AG10803 (cell line): Measurements from ENCODE around the gene TMPRSS13.

Source experiments
- DNase-seq: peaks from one replicate; pipeline ENCODE4 v3.0.0; 2010; ENCODE audit warnings: low read depth
- H3K4me3 ChIP-seq: 2 replicates; pipeline ENCODE4 v1.5.1; 2011; ENCODE audit warnings: mild to moderate bottlenecking, low read length, control low read depth
- TF ChIP-seq, protein P1 (sequence below): conservative IDR thresholded peaks from 2 replicates; pipeline ENCODE4 v1.5.1; 2011; ENCODE audit warnings: mild to moderate bottlenecking, low read length, control low read depth, inconsistent platforms

The TMPRSS13 gene

GRCh38 chr11:117915672-117916235 lies 13.4 kb downstream of the TMPRSS13 start:
- DNase-seq = no peak
- H3K4me3 ChIP-seq = no peak overlapping the region
- TF ChIP-seq, protein P1, sequence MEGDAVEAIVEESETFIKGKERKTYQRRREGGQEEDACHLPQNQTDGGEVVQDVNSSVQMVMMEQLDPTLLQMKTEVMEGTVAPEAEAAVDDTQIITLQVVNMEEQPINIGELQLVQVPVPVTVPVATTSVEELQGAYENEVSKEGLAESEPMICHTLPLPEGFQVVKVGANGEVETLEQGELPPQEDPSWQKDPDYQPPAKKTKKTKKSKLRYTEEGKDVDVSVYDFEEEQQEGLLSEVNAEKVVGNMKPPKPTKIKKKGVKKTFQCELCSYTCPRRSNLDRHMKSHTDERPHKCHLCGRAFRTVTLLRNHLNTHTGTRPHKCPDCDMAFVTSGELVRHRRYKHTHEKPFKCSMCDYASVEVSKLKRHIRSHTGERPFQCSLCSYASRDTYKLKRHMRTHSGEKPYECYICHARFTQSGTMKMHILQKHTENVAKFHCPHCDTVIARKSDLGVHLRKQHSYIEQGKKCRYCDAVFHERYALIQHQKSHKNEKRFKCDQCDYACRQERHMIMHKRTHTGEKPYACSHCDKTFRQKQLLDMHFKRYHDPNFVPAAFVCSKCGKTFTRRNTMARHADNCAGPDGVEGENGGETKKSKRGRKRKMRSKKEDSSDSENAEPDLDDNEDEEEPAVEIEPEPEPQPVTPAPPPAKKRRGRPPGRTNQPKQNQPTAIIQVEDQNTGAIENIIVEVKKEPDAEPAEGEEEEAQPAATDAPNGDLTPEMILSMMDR = no peak

DNA sequence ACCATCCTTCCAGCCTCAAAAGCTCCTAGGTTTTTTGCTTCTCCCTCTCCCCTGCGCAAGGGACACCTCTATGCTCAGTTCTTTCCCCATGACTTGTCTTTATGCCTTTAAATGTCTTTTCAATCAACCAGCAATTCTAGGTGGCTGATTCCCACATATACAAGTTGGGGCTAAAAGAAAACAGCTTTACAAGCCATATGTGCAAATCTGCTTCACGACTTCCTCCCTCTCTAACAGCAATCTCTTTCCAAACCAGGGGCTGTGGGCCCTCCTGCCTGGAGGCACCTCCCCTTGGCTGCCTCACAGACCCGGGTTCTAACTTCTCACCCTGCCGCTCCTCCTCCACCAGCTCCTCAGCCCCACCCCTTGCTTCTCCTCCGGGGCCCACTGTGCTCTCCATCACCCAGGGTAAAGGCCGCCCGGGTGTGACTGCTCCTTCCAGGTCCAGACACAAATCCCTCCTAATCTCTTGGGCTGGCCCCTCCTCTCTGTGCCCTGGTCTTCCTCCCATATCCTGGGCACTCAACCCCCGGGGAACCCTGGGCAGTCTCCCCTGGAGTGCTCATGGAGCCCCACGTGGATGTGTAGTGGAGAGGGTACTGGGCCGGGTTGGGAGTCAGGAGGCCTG lies 14.1 kb downstream of the TMPRSS13 start:
- TF ChIP-seq, protein P1 = no peak
- H3K4me3 ChIP-seq = no peak overlapping the region
- DNase-seq = no peak

- TF ChIP-seq, protein P1 = no peak
- H3K4me3 ChIP-seq = no peak overlapping the region
- no peak for DNase-seq
Measured at GRCh38 chr11:117914398-117914761, 14.8 kb downstream of the TMPRSS13 start.

DNA sequence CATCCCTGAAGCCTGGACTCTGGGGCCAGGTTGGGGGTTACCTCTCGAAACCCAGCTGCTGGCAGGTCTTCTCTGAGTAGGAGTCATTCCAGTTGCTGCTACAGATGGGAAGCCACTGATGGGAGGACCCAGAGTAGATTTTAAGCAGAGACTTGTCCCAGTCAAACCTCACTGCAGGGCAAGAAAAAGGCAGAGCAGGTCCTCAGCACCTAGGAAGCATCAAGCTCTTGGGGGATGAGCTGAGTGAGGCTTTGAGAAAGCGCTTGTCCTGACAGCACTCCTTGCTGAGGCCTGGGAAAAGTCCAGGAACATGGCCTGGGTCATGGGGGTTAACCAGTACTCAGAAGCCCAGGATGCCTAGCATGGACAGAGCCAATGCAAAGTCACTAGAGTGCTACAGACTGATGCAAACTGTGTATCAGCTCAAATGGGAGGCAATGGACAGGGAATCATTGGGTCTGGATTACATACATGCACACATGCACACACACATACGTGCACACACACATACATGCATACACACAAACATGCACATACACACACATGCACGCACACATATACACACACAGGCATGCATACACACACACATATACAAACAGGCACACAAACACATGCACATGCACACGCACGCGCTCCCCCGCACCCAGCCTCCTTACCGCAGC lies 15.3 kb downstream of the TMPRSS13 start:
- TF ChIP-seq, protein P1 = no peak

GRCh38 chr11:117912497-117912896 lies 16.7 kb downstream of the TMPRSS13 start:
- DNase-seq = no peak
- no peak overlapping the region for H3K4me3 ChIP-seq

More for the DNA sequence above, 15.3 kb downstream of the TMPRSS13 start:
- no peak overlapping the region for H3K4me3 ChIP-seq
- no peak for DNase-seq

DNA sequence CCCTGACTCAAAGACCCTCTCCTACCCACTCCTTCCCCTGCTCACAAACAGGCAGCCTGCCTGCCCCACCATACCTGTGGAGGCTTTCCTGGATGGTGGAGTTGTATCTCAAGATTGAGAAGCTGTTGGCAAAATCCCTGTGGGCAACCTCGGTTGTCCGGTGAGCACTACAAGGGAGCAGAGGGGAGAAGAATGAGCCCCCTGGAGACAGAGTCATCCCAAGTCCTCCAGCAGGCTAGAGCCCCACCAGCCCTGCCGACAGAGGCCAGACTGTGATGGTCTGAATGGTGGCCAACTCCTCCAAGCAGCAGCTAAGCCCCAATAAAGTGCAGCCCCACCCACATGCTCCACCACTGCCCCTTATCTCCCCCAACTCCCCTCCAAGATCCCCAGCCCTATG lies 17.5 kb downstream of the TMPRSS13 start:
- no peak for DNase-seq
- TF ChIP-seq, protein P1 = no peak
- no peak overlapping the region for H3K4me3 ChIP-seq

More at GRCh38 chr11:117912497-117912896, 16.7 kb downstream of the TMPRSS13 start:
- TF ChIP-seq, protein P1 = no peak
